CD4-positive, alpha-beta T cell treated with Interferon alpha-2 for 1 hour (primary cell): ENCODE data around the gene MAPK4.
"Not testable (repeated sequence)": the region's sequence is repeated elsewhere in the genome, so short reads cannot be mapped to it uniquely, and the experiment has no call there.

Experiments used
- DNase-seq, 2 donors: peaks; one replicate each; pipeline ENCODE4 v3.0.0-alpha.2; 2020 to 2022

MAPK4 gene

DNA sequence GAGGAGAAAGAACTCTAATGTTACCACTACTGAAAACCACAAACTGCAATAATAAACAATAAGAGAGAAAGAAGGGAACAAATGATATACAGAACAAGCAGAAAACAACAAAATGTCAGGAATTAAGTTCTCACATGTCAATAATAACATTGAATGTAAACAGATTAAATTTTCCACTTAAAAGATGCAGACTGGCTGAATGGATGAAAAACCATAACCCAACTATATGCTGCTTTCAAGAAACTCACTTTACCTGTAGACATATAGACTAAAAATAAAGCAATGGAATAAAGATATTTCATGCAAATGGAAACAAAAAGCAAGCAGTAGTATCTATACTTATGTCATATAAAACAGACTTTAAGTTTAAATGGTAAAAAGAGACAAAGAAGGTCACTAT lies 209.6 kb downstream of the MAPK4 start:
- DNase-seq, result no peak

DNA sequence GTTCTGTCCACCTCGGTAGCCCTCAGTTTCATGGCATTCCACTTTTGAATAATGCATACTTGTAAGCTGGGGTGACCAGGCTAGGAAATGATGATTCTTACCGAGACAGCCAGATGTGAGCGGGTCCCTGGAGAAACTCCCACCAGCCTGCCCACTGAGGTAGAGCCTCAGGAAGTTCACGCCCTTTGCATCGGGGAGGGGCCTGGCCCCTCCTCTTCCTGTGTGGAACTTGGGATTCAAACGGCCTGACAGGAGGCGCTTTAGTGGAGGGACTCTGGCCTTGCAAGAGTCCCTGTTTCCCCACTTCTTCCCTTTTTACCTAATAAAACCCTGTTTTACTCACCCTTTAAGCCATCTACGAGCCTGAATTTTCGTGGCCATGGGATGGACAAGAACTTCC lies 215.3 kb downstream of the MAPK4 start:
- no peak for DNase-seq

DNA sequence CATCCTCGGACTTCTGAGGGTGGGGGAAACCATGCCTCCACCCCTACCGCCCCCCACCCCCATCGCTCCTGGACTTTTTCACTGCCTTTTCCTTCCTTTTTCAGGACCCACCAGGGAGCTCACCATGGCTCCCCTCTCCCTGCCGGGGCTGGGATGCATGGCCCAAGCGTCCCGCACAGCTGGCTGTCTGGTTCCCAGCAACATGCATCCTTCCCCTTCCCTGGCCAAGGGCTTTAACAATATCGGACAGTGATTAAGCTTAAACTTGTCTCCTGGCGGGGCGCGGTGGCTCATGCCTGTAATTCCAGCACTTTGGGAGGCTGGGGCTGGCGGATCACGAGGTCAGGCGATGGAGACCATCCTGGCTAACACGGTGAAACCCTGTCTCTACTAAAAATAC lies 215.8 kb downstream of the MAPK4 start:
- no peak for DNase-seq

DNA sequence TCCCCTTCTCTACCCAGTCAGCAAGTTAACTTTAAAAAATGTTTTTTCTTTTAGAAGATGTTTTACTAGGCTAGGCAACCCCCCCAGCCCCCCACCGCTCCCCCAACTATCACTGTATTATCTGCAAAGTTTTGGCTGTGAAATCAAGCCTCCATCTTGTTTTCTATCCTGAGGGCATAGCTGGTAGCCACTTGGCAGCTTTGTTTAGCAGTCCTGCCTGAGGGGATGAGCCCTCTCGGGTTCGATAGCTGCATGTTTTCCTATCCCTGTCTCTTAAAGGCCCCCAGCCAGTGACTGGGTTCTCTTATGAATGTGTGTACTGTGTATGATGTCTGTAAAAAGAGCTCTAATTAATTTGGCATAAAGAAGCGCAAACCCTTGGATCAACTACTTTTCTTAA lies 216.5 kb downstream of the MAPK4 start:
- DNase-seq, result no peak

DNA sequence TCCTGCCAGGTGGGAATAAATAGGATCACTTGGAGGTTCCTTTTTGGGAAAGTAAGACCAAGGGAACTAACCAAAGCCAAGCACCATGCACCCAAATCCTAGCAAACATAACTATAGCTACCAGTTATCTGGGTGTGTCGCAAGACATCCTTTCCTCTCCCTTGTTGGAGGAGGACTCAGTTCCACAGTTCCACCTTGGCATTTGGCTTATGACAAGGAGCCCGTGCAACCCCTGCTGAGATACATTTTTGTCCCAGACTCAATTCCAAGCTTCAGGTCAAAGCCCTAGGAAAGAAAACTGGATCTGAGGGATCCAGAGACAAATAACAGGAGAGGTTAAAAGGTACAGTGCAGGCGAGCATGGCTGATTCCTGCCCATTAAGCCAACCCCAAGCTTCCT lies 219.1 kb downstream of the MAPK4 start:
- DNase-seq, result not testable (repeated sequence)
